HepG2 (cell line): ENCODE measurements around the gene PDGFB.

ENCODE experiments used
- BCL3 ChIP-seq: sonication (generic); formaldehyde crosslinking; IDR thresholded peaks from 2 replicates; pipeline ENCODE4 v1.5.1; 2020; ENCODE audit warnings: mild to moderate bottlenecking, missing genetic modification reagents, moderate library complexity
- EED ChIP-seq: sonication (generic); formaldehyde crosslinking; IDR thresholded peaks from 2 replicates; pipeline ENCODE4 v1.5.0; 2020; ENCODE audit warnings: mild to moderate bottlenecking, missing genetic modification reagents
- ETV6 ChIP-seq: sonication (generic); formaldehyde crosslinking; conservative IDR thresholded peaks from 2 replicates; pipeline ENCODE4 v1.4.0; 2020; ENCODE audit warnings: missing genetic modification reagents
- HNRNPLL ChIP-seq: fragments of 200-400 bp; formaldehyde crosslinking; IDR thresholded peaks from 2 replicates; pipeline ENCODE4 v1.6.1; 2017; ENCODE audit warnings: mild to moderate bottlenecking, low read depth, low read length; ENCODE audit not compliant: poor library complexity, severe bottlenecking
- JUND ChIP-seq: sonication (generic); formaldehyde crosslinking; IDR thresholded peaks from 2 replicates; pipeline ENCODE4 v1.8.0; 2022; ENCODE audit warnings: mild to moderate bottlenecking, missing genetic modification reagents
- KLF13 ChIP-seq: sonication (generic); formaldehyde crosslinking; IDR thresholded peaks from 2 replicates; pipeline ENCODE4 v1.4.0; 2020; ENCODE audit warnings: mild to moderate bottlenecking, missing genetic modification reagents
- MXI1 ChIP-seq: IDR thresholded peaks from 3 replicates; pipeline ENCODE4 v1.6.1; 2012; ENCODE audit warnings: low read depth, low read length, inconsistent platforms, borderline replicate concordance
- NFKBIZ ChIP-seq: IDR thresholded peaks from 2 replicates; pipeline ENCODE4 v1.6.1; 2018; ENCODE audit warnings: missing genetic modification reagents, missing compliant biosample characterization
- PHF21A ChIP-seq: sonication (generic); formaldehyde crosslinking; IDR thresholded peaks from 2 replicates; pipeline ENCODE4 v1.5.0; 2020; ENCODE audit warnings: mild to moderate bottlenecking, missing genetic modification reagents
- POLR2A ChIP-seq, 2 experiments: IDR thresholded peaks; 2 replicates each; pipeline ENCODE4 v1.6.1; 2011; ENCODE audit warnings: low read depth in 2 of 2, low read length in 2 of 2, mild to moderate bottlenecking in 1 of 2, moderate library complexity in 1 of 2; ENCODE audit not compliant: insufficient read depth in 1 of 2
- THAP11 ChIP-seq: IDR thresholded peaks from 2 replicates; pipeline ENCODE4 v1.6.1; 2016; ENCODE audit warnings: missing biosample characterization, missing genetic modification reagents
- ZNF407 ChIP-seq: sonication (generic); formaldehyde crosslinking; IDR thresholded peaks from one replicate; pipeline ENCODE4 v1.5.1; 2020; ENCODE audit warnings: mild to moderate bottlenecking, missing genetic modification reagents; ENCODE audit errors: not compliant biosample characterization
- ZNF572 ChIP-seq: sonication (generic); formaldehyde crosslinking; IDR thresholded peaks from 2 replicates; pipeline ENCODE4 v1.5.1; 2020; ENCODE audit warnings: mild to moderate bottlenecking, missing genetic modification reagents
- TF ChIP-seq, protein P1 (sequence below): sonication (generic); formaldehyde crosslinking; IDR thresholded peaks from 2 replicates; pipeline ENCODE4 v1.5.0; 2020; ENCODE audit warnings: mild to moderate bottlenecking, missing genetic modification reagents, moderate library complexity

- no peak for TF ChIP-seq KLF13
- no peak for TF ChIP-seq ETV6 (CRISPR knock-in tag)
- no peak for TF ChIP-seq MXI1
- TF ChIP-seq NFKBIZ, result no peak
- no peak for TF ChIP-seq POLR2A (IDR thresholded peaks at IDR 0.05; ENCODE audit: insufficient read depth in 1 of 2, low read depth in 2 of 2, low read length in 2 of 2)
- no peak for TF ChIP-seq BCL3 (CRISPR knock-in tag)
- TF ChIP-seq JUND, result no peak
- TF ChIP-seq, protein P1, sequence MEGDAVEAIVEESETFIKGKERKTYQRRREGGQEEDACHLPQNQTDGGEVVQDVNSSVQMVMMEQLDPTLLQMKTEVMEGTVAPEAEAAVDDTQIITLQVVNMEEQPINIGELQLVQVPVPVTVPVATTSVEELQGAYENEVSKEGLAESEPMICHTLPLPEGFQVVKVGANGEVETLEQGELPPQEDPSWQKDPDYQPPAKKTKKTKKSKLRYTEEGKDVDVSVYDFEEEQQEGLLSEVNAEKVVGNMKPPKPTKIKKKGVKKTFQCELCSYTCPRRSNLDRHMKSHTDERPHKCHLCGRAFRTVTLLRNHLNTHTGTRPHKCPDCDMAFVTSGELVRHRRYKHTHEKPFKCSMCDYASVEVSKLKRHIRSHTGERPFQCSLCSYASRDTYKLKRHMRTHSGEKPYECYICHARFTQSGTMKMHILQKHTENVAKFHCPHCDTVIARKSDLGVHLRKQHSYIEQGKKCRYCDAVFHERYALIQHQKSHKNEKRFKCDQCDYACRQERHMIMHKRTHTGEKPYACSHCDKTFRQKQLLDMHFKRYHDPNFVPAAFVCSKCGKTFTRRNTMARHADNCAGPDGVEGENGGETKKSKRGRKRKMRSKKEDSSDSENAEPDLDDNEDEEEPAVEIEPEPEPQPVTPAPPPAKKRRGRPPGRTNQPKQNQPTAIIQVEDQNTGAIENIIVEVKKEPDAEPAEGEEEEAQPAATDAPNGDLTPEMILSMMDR, result no peak
- TF ChIP-seq ZNF572 (CRISPR knock-in tag), result no peak
- no peak for TF ChIP-seq THAP11 (CRISPR knock-in tag)
- TF ChIP-seq EED, result no peak
- no peak for TF ChIP-seq PHF21A (CRISPR knock-in tag)
- no peak for TF ChIP-seq ZNF407
- no peak for TF ChIP-seq HNRNPLL
Measured at GRCh38 chr22:39263626-39264348, 19.0 kb upstream of the PDGFB start.
